Inferior parietal cortex (tissue), 1 donor: ENCODE data around the gene CITED2.
"Not testable (repeated sequence)": the region's sequence is repeated elsewhere in the genome, so short reads cannot be mapped to it uniquely, and the experiment has no call there.

Experiments used
- DNase-seq: peaks from one replicate; pipeline ENCODE4 v3.0.0-alpha.2; 2016; ENCODE audit errors: extremely low spot score

CITED2 gene

DNA sequence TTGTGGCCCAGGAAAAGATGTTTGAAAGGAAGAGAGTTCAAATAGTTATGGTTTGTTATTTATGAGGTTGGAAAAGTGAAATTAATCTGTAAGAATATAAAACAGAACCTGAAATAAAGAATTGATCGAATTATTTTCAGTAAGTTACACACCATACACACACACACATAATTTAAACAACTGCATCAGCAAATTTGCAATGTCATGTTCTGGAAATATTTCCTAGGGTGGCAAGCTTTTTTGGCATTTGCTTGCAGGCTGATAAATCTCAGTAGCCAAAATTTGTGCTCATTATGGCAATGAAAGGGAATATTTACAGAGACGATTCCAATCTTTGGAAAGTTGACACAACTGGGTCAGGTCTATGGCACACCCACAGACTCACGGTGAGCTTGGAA lies 9.5 kb downstream of the CITED2 start:
- DNase-seq: no peak

DNA sequence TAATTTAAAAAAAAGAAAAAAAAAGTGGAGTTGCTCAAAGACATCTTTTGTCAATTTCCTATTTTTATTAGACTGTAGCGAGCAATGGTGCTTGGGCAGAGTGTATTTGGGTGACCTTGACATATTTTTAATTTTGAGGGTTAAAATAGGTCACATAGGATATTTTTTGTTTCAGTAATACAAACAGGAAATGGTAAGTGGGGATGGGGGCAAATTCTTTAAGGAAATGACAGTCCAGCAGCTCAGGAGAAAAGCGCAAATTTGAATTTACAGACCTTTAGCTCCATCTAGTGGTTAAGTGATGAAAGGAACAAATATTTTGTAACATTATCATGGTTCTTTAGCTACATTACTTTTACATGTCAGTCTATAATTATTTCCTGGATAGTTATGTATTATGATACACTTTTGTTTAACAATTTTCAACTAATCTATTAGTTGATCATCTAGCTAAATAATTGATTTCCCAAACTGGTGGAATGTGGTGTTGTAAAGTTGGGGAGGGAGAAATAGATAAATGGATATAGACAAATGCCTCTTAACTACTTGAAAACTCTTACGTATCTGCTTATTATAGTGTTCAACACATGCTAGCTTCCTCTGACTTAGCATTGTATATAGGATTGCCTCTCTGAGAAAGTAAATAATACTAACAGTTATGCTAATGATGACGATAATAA lies 10.0 kb downstream of the CITED2 start:
- DNase-seq: peak; percentile 81

DNA sequence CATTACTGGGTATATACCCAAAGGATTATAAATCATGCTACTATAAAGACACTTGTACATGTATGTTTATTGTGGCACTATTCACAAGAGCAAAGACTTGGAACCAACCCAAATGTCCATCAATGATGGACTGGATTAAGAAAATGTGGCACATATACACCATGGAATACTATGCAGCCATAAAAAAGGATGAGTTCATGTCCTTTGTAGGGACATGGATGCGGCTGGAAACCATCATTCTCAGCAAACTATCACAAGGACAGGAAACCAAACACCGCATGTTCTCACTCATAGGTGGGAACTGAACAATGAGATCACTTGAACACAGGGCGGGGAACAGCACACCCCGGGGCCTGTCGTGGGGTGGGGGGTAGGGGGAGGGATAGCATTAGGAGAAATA lies 10.7 kb downstream of the CITED2 start:
- DNase-seq: not testable (repeated sequence)

DNA sequence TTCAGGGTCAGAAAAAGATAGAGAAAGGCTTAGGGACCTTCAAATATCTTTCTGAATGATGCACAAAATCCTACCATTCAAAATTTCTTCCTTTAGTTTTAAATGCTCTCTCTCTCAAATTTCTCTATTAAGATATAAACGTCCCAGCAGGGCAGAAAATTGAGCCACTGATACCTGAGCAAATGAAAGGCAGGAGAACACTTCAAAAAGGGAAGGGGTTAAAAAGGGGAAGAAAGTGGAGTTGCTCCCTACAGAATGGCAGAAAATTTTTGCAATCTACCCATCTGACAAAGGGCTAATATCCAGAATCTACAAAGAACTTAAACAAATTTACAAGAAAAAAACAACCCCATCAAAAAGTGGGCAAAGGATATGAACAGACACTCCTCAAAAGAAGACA lies 11.3 kb downstream of the CITED2 start:
- not testable (repeated sequence) for DNase-seq

DNA sequence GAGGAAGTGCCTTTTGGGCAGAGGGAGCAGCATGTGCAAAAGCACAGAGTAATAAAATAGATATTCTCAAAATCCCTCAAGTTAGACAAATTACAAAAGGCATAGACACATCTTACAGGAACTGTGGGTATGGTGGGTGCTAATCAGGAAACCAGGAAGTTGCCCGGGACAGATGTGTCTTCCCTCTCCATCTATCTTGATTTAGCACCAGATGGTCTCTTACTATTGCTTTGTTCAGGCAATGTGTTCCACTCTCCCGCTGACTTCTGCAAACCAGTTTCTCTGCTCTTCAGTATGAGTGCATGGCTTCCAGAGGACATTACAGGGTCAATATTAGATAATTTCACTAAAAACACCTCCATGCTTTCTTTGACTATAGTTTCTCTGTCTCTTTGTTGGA lies 13.2 kb downstream of the CITED2 start:
- no peak for DNase-seq

DNA sequence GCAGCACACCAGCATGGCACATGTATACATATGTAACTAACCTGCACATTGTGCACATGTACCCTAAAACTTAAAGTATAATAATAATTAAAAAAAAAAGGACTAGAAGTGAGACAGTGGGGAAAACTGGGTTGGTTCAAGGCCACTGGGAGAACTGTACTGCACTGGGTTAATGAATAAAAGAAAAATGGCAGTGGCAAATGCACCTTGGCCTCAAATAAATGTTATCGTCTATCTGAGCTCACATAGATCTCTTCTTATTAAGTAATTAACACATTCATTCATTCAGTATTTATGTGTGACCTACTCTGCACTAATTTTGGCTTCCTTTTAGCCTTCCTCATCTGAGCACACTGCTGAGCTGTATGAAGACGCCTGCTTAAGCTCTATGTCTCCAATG lies 17.5 kb downstream of the CITED2 start:
- DNase-seq: no peak

DNA sequence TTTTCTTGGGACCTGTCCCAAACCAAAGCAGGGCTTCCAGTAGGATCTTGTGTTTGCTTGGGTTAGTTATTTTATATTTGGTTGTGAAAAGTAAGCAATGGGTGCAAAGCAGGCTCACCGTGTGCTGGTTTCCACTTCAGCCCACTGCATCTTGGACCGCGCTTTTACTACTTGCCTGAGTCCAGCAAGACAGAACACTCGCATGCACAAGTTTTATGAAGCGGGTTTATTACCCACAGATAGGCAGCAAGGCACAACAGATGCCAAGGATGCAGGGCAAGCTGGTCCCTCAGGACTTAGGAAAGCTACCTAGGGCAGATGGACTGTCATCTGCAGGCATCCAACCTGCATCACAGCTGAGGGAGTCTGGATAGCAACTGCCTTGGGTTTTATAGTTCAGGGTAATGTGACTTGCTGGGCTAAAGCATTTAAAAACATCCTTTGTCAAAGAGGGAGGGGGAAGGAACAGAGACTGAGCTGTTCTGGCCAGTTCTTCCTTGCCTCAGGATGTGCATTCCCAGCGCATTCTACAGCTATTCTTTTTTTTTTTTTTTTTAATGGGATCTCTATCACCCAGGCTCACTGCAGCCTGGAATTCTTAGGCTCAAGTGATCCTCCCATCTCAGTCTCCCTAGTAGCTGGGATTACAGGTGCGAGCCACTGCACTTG lies 18.5 kb downstream of the CITED2 start:
- no peak for DNase-seq

DNA sequence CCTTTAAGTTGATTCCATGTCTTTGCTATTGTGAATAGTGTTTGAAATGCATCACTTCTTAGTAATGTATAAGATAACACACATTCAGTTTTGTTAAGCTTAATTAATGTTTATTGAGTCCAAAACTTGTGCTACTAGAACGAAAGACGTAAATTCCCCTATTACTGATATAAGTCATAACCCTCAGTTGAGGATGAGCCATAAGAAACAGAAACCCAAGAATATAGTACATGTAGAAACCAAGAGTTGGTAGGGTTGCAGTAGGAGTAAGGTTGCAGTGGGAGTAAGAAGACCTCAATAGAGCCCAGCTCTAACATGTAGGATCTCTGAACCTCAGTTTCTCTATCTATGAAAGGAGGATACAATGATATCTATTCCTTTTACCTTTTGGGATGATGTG lies 19.3 kb downstream of the CITED2 start:
- DNase-seq: no peak

DNA sequence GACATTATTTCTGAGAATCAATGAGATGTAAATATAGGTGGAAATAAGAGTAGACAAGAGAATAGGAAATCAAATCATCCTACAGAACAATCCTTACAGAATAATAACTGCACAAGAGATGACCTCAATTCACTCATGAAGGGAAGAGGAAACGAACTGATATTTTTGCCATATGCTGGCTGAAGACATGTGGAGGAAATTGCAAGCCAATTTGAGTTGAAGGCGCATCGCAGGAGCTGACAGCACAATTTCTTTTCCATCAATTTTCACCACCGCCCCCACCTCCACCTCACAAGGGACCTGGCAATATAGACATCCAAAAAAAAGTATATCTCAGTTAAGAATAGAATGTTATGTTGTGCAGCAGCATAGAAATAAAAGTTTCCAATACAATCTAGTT lies 20.3 kb downstream of the CITED2 start:
- no peak for DNase-seq

DNA sequence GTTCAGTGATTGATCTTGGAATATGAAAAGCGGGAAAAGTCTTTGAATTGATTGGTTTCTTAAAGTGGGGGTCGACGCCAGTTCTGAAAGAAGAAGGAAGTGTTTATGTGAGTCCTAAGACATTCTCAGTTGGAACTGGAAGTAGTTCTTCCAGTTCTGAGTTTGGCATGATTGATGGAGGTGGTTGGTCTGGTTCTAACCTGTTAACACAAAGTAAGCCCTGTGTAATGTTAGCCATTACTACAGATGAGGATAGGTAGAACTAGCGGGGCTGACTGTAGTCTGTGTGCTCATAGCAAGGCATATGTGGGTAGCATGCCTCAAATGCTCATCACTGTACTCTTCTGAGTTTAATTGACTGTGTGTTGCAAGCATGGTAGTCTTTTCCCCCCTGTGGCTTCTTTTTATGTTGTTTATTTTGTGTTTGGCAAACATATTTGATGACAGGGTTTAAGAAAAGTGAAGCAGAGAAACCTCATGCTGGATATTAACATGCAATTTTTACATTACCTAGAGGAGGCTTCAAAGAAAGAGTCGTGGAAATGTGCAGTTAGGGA lies 24.9 kb downstream of the CITED2 start:
- no peak for DNase-seq

DNA sequence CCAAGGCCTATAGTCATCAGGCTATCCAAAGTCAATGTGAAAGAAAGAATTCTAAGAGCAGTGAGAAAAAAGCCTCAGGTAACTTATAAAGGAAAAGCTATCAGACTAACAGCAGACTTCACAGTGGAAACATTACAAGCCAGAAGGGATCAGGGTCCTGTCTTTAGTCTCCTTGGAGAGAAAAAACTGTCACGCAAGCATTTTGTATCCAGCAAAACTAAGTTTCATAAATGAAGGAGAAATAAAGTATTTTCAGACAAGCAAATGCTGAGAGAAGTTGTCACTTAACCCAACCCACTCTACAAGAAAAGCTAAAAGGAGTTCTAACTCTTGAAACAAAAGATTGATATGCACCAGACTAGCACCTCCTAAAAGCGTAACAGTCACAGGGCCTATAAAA lies 28.1 kb downstream of the CITED2 start:
- DNase-seq: no peak

DNA sequence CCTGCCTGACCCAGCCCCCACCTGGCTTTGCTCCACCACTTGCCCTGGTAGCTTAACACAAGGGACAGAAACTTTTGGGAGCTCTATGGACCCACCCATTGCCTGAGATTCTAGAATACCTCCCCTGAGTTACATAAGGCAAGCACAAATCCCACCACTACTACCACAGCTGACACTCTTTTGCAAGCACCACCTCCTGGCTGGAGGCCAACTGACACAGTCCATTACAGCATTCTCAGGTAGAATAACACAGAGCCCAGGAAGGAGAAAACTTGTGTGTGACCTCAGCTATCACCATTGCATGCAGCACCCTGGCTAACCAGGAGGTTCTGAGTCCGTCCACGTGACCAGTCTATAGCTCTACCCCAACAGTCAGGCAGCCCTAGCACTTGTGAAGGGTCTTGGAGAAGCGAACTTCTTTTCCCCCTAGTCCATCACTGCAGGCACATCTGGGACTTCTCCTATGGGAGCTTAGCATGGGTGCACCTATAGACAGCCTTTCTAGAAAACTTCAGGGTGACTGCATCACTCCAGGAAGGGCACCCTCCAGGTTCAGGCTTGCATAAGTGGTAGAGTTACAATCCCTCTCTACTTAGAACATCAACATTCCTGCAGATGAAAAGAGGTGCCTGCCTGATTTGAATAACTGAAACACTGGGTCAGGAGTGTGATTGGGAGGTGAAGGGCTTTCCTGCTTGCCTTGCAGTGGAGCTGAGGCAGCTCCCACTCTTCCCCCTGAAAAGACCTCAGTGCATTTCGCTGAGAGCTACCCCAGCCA lies 30.1 kb downstream of the CITED2 start:
- DNase-seq: no peak

DNA sequence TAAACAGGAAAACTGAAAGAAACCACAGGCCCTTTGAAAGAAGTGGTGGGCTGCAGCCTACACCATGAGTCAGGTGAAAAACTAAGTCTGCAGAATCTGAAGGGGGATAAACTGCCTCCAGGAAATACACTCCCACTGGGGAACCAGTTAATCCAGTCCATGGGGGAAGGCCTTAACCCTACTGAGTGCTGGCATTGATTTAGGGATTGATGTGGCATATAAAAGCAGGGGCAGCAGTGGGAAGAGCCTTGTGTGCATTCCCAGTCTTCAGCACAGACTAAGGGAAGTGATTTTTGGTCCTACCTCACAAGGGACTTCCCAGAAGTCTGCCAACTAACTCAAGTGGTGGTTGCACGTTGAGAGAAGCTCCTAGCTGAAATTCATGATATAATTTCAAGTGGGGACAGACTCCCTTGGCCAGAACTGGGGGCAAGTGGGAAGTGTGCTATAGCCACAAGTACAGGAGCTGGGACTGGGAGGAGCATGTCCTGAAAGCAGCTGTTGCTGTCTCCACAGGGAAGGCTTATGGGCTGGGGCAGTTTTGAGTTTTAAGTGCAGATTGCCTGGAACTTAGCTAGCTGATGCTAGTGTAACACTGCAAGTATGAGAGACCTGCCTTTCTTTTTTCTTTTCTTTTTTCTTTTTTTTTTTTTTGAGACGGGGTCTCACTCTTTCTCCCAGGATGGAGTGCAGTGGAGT lies 31.2 kb downstream of the CITED2 start:
- DNase-seq: no peak

DNA sequence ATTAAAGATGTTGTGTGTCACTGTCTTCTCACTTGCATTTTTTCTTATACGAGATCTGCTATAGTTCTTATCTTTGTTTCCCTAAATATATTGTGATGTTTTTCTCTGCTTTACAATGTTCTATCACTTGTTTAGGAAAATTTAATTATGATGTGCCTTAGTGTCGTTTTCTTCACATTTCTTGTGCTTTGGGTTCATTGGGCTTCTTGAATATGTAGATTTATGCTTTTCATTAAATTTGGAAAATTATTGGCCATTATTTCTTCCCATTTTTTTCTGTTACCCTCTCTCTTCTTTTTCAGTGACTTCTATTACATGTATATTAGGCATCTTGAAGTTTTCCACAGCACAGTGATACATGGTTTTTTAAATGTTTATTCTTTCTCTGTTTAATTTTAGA lies 33.4 kb downstream of the CITED2 start:
- DNase-seq: no peak

DNA sequence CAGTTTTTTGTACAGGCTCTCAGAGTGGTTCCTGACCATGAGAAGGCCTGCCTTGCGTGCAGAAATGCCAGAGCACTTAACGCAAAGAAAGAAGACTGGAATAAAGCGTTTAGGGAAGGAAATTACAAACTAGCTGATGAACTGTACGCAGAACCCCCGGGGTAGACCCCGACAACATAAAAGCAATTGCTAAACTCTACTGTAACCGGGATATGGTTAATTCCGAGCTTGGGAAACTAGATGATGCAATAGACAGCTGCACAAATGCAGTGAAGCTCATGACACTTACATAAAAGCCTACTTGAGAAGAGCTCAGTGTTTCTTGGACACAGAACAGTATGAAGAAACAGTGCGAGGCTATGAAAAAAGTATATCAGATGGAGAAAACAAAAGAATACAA lies 35.7 kb downstream of the CITED2 start:
- no peak for DNase-seq

DNA sequence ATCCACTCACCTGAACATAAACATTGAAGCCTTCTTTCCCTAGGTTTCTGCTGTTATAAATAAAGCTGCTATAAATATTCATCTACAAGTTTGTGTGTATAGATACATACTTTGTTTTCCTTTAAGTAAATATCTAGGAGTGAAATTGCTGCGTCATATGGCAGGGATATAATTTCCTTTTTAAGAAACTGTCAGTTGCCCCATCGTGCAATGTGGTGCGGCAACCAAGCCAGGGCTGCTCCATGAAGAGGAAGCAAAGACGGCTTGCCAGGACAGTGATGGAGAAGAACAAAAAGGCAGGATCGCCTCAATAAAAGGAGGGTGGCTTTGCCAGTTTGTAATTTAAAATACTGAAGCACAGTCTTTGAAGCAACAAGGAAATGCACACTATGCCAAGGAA lies 36.6 kb downstream of the CITED2 start:
- DNase-seq: no peak

DNA sequence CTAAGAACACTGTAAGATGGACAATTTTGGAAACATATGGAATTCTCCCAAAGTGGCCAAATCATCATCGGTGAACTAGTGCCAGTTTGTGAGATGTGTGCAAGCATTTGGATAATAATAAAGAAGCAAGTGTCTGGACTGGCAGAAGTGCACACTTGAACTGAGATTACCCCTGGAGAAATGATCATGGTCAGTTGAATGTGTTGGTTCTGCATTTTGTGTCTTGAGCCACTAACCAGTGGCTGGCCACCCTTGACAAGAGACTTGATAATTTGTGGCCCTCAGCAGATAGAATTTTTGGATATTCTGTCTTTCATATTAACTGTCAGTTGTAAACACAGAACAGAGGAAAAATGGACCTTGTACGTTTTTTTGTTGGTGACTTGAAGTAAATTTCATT lies 37.4 kb downstream of the CITED2 start:
- no peak for DNase-seq

DNA sequence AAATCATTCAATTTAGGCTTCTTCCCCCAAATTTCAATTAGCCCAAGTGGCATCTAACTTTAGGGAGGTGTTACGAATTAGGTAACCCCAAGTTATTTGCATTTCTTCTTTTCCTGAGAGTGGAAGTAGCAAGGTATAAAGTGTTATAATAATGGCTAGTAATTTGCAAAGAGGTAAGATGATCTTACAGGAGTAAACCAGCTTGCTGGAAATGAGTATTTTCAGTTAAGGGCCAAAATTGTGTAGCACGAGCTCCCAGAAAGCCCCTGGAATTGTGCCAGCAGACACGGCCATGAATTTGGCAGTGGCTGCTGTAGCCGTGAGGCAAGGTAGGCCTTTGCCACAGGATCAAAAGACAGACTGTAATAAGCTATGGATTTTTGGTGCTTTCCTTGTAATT lies 38.0 kb downstream of the CITED2 start:
- DNase-seq: no peak

DNA sequence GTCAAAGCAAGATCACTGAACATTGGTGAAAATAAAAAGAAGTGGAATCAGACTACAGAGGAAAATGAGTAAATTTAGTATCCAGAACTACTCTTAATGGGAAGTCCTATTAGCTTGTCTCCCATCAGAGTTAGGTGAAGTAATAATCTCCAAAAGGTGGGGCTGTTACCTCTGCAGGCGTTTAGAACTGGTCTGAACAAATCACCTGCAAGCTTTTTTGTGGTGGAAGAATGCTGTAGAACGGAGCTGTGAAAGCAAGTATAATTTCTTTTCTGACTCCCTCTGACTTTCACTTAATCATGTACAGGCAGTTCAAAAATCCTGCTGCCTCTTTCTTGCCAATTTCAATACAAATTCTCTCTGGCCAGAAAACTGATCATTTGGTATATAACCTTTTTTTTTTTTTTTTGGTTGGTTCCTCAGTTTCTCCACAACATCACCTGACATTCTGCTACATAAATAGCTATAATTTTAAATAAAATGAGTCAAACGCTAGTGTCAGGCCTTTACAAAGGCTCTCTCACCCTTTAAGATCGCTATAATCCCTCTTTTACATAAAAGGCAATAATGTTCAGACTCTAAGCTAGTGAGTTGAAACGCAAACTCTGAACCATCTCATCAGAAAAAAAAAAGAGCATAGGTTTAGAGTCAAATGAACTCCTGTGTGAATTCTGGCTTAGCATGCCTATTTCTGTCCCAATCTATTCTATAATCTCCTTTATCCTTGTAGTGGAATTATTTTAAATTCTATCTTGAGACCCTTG lies 38.8 kb downstream of the CITED2 start:
- no peak for DNase-seq

DNA sequence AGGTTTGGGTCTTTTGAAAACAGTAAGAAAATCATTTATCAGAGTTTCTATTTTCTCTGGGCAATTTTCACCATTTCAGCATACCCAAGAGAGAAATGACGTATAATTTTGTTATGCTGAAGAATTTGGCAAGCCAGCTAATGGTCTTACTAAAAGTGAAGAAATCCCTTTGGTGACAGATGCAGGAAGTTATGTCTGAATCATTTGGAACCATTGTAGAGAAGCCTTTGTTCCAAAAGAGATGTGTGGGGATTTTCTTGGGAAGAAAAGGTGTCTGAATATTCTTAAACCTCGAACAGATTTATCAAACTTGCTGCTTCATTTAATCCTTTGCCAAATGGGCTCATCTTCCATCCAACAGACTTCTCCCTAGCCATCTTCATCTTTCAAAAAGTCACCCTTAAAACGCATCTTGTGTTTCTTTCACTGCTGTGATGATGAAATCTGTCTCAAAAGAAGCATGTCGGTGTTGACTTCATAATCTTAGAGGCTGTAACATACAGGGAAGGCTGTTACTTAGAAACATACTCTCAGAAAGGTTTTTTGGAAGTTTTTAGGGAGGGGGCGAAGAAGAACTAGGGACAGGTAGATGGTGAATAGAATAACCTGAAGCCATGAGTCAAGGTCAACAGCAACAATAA lies 39.5 kb downstream of the CITED2 start:
- DNase-seq: peak; percentile 73
